Stimulated activated CD4-positive, alpha-beta T cell treated with anti-CD3 and anti-CD28 coated beads, TNF-alpha, amount 100 ng/mL, for 1 hour (primary cell): Measurements from ENCODE around the gene DEFB121.
"Not testable (repeated sequence)": the region's sequence is repeated elsewhere in the genome, so short reads cannot be mapped to it uniquely, and the experiment has no call there.

Experiments used
- DNase-seq, 3 donors: peaks; one replicate each; pipeline ENCODE4 v3.0.0-alpha.2; 2020; ENCODE audit warnings: low read depth in 3 of 3, low spot score in 1 of 3

The DEFB121 gene

GRCh38 chr20:31364272-31364671 is 41.7 kb downstream of the DEFB121 start:
- not testable (repeated sequence) for DNase-seq

GRCh38 chr20:31363295-31363694 is 42.7 kb downstream of the DEFB121 start:
- DNase-seq: no peak

DNA sequence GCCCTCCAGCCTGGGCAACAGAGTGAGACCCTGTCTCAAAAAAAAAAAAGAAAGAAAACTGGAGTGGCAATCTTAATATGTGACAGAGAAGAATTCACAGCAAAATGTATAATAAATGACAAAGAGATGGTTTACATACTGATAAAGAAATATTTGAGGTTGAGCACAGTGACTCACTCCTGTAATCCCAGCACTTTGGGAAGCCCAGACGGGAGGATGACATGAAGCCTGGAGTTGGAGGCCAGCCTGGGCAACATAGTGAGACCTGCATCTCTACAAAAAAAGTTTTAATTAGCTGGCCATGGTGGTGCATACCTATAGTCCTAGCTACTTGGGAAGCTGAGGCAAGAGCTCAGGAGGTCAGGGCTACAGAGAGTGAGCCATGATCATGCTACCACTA is 50.0 kb downstream of the DEFB121 start:
- no peak for DNase-seq
